ENCODE results near the gene LSM14A.
A peak's percentile ranks its signal among the peaks of the same experiment; 100 is the strongest.

Gene LSM14A

GRCh38 chr19:34173193-34173956 is 1.1 kb downstream of the LSM14A start:
- Histone ChIP-seq H3K36me3 (ENCODE audit: control insufficient read depth in 2 of 2, insufficient read depth in 1 of 2, low read length in 2 of 2) (peaks cover 8 to 30% of the 10 kb centered on the region in 2 experiments), H3K9me3 (ENCODE audit: control insufficient read depth, insufficient read depth, low read depth, low read length) (no peaks in the 10 kb centered on the region), H3K27ac (ENCODE audit: extremely low read depth, low read depth, low read length) (peak overlapping the region; percentile 100), H3K4me1 (ENCODE audit: control insufficient read depth, insufficient read depth, low read length) (peaks cover 50% of the 10 kb centered on the region), H3K4me3 (ENCODE audit: low read depth, low read length) (peak overlapping the region; percentile 85)
- POLR2A ChIA-PET = interaction anchor here (0.6 to 2.4 kb wide), 9 partner anchors 9 to 186 kb away, joined by 3 to 12 read pairs (median 4); no protein-coding TSS in a partner anchor
- CTCF ChIA-PET = interaction anchor here (0.6 to 7.9 kb wide), 16 partner anchors 9 to 395 kb away, joined by 3 to 64 read pairs (median 4); no protein-coding TSS in a partner anchor
- TF ChIP-seq ZNF513 (tag by site-specific recombination; IDR thresholded peaks at IDR 0.05) (0 out of 2 replicates have a peak, but pooled peaks have one; percentile 20), ZFHX2 (tag by site-specific recombination; conservative IDR thresholded peaks at IDR 0.05) (peak; percentile 83), ZEB2 (tag by site-specific recombination; IDR thresholded peaks at IDR 0.05) (peak; percentile 72), ZBTB10 (tag by site-specific recombination; IDR thresholded peaks at IDR 0.05) (no peak), ZNF600 (tag by site-specific recombination; IDR thresholded peaks at IDR 0.05) (no peak), SCRT1 (tag by site-specific recombination; IDR thresholded peaks at IDR 0.05; ENCODE audit: borderline replicate concordance) (0 out of 2 replicates have a peak, but pooled peaks have one; percentile 61), ZSCAN18 (tag by site-specific recombination; IDR thresholded peaks at IDR 0.05) (no peak), BCL11A (tag by site-specific recombination; IDR thresholded peaks at IDR 0.05; ENCODE audit: low read depth) (0 out of 2 replicates have a peak, but pooled peaks have one; percentile 36), PRDM10 (tag by site-specific recombination; IDR thresholded peaks at IDR 0.05) (peak; percentile 95), ZNF121 (tag by site-specific recombination; IDR thresholded peaks at IDR 0.05) (no peak), ZFP37 (tag by site-specific recombination; IDR thresholded peaks at IDR 0.05) (peak; percentile 51; the same call in 1 of the 2 replicates), ZBTB48 (tag by site-specific recombination; IDR thresholded peaks at IDR 0.05) (peak; percentile 98), ZNF184 (tag by site-specific recombination; IDR thresholded peaks at IDR 0.05) (no peak), ZNF629 (tag by site-specific recombination; IDR thresholded peaks at IDR 0.05) (peak; percentile 9; the same call in 1 of the 2 replicates), IKZF3 (tag by site-specific recombination; IDR thresholded peaks at IDR 0.05) (peak; percentile 94), ZNF24 (tag by site-specific recombination; IDR thresholded peaks at IDR 0.05) (0 out of 2 replicates have a peak, but pooled peaks have one; percentile 16), ZNF76 (tag by site-specific recombination; IDR thresholded peaks at IDR 0.05; ENCODE audit: borderline replicate concordance, low read depth) (peak; percentile 84), ZNF501 (tag by site-specific recombination; IDR thresholded peaks at IDR 0.05) (peak; percentile 34), ZSCAN30 (tag by site-specific recombination; IDR thresholded peaks at IDR 0.05) (peak; percentile 37), PRDM6 (tag by site-specific recombination; IDR thresholded peaks at IDR 0.05) (peak; percentile 49), ZNF792 (tag by site-specific recombination; IDR thresholded peaks at IDR 0.05) (no peak), KLF9 (tag by site-specific recombination; IDR thresholded peaks at IDR 0.05; ENCODE audit: low read depth) (peak; percentile 27; the same call in 1 of the 2 replicates)
- TF ChIP-seq, protein P1, sequence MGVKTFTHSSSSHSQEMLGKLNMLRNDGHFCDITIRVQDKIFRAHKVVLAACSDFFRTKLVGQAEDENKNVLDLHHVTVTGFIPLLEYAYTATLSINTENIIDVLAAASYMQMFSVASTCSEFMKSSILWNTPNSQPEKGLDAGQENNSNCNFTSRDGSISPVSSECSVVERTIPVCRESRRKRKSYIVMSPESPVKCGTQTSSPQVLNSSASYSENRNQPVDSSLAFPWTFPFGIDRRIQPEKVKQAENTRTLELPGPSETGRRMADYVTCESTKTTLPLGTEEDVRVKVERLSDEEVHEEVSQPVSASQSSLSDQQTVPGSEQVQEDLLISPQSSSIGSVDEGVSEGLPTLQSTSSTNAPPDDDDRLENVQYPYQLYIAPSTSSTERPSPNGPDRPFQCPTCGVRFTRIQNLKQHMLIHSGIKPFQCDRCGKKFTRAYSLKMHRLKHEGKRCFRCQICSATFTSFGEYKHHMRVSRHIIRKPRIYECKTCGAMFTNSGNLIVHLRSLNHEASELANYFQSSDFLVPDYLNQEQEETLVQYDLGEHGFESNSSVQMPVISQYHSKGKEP (tag by site-specific recombination; IDR thresholded peaks at IDR 0.05) = 0 out of 2 replicates have a peak, but pooled peaks have one; percentile 25
